IMR-90 (cell line): ENCODE results near the gene TRDMT1.

Experiments
- CTCF ChIP-seq: conservative IDR thresholded peaks from 2 replicates; pipeline ENCODE4 v1.5.1; 2012; ENCODE audit warnings: mild to moderate bottlenecking, low read depth, low read length, improper control_type of control experiment
- MAFK ChIP-seq: IDR thresholded peaks from 2 replicates; pipeline ENCODE4 v1.6.1; 2012; ENCODE audit warnings: low read depth, low read length, improper control_type of control experiment
- MAZ ChIP-seq: IDR thresholded peaks from 2 replicates; pipeline ENCODE4 v1.6.1; 2012; ENCODE audit warnings: low read depth, mild to moderate bottlenecking, low read length, improper control_type of control experiment, moderate library complexity, borderline replicate concordance
- MXI1 ChIP-seq: IDR thresholded peaks from 2 replicates; pipeline ENCODE4 v1.6.1; 2012; ENCODE audit warnings: low read depth, mild to moderate bottlenecking, low read length, moderate library complexity, borderline replicate concordance

- TF ChIP-seq MAZ = no peak
- TF ChIP-seq CTCF = no peak
- TF ChIP-seq MAFK = no peak
- TF ChIP-seq MXI1 = no peak
Measured at GRCh38 chr10:17140386-17140761, 61.1 kb downstream of the TRDMT1 start.
